Stimulated activated CD8-positive, alpha-beta memory T cell treated with anti-CD3 and anti-CD28 coated beads, Interleukin-2, amount 100 ng/mL, for 48 hours (primary cell): ENCODE results near the gene ZBTB44.

ENCODE experiments used
- DNase-seq, 2 donors: peaks; one replicate each; pipeline ENCODE4 v3.0.0-alpha.2; 2020; ENCODE audit warnings: low read depth in 2 of 2

Gene ZBTB44

DNA sequence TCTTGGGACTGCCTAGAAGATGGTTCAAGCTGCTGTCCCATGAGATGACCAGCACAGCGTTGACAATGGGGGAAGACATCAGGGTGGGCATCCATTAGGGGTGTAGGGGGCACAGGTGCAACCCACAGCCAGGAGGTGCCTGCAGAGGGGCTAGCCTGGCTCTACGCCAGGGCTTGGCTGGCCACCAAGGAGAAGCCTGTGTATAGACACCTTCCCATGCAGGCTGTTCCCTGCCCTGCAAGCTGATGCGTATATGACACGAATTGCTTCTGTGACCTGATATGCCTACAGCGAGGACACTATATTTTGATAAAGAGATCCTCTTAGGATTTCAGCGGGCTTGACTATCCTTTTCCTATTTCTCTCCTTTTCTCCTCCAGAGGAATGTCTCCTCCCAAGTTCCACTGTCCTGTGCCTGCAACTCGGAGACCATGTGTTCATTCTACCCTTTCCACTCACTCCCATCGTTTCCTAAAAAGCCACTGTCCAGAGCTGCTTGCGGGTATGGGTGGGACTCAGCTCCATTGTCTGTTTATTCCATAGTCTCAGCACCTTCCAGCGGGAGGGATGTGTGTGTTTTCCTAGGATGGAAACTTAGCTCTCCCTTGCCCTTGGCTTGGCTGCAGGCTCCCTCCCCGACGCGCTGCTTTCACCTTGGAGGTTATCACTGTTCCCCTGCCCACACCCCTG, 99.0 kb downstream of the ZBTB44 start:
- no peak for DNase-seq

- DNase-seq: no peak
These were observed 99.7 kb downstream of the ZBTB44 start for GRCh38 chr11:130214861-130215530.

DNA sequence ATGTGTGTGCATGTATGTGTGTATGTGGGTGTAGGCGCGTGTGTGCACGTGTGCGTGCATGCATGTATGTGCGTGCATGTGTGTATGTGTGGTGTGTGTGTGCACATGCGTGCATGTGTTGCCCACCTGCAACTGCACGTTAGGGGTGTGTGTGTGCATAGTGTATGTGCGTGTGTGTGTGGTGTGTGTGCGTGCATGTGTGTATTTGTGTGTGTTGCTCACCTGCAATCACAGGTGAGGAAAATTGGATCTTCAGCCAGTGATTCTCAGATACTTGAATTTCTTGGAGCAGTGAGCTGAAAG, 100.8 kb downstream of the ZBTB44 start:
- no peak for DNase-seq

GRCh38 chr11:130213143-130213978, 101.4 kb downstream of the ZBTB44 start:
- peak; percentile 53 to 57 for DNase-seq

DNA sequence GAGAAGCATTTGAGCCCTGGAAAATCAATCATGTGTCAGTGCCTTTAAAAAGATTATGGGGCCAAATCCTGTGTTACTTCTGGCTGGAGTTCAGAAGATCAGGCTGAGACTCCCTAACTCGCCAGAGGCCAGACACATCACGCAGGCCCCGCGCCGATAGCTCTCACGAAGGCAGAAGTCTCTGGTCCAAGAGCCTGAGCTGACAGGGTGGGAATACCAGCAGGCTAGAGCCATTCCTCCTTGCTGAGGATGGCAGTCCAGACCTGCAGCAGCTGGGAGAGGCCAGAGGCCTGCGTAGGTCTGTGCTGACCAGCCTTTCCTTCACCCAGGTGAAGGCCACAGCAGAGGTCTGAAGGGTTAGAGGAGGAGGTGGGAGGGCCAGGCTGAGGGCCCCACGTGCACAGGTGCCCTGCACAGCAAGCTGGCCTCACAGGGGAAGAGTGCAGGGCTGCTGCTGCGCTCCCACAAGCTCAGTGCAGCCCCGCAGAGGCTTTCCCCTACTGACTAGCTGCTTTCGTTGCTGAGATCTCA, 102.2 kb downstream of the ZBTB44 start:
- DNase-seq: no peak

GRCh38 chr11:130211781-130212401, 102.8 kb downstream of the ZBTB44 start:
- DNase-seq: no peak

DNA sequence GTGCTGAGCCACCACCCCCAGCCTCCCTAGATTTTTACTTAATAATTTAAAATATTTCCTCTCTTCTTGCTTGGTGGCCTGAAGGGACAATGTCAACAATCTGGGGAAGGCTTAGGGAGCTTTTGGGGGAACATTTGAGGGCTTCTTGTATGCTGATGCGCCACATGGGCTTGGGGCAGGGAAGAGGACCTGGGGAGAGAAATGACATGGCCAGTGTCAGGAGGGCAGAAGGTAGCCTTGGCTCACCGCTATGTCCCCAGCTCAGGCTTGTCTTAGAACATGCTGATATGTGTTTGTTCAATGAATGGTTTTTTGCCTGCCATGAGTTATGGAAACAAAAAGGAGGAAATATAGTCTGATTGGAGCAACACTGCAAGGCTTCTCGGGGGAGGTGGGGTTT, 103.6 kb downstream of the ZBTB44 start:
- no peak for DNase-seq

DNA sequence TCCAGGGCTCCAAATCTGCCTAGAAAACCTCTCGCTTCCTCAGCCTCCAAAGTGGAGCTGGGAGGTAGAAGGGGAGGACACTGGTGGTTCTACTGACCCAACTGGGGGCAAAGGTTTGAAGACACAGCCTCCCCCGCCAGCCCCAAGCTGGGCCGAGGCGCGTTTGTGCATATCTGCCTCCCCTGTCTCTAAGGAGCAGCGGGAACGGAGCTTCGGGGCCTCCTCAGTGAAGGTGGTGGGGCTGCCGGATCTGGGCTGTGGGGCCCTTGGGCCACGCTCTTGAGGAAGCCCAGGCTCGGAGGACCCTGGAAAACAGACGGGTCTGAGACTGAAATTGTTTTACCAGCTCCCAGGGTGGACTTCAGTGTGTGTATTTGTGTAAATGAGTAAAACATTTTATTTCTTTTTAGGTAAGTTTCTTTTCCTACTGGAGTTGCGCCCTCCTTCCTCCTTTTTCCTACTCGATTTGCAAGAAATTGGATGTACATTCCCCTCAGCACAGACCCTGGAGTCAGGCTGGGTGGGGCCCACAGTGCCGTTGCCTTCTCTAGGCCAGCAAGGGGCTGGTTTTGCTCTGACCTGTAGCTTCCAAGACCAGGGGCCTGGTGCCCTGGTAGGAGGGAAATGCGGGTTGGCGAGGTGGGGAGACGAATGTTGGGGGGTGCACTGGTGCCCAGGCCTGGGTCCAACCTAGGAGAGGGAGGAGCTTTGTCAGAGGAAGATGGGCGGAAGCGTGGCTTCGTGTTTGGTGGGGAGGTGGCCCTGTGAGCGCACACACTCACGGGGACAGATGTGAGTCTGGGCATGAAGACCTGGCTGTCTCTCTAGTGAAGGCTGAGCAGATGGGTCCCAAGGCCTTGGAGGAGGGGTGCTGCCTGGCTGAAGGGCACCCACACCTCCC, 104.5 kb downstream of the ZBTB44 start:
- DNase-seq: no peak

DNA sequence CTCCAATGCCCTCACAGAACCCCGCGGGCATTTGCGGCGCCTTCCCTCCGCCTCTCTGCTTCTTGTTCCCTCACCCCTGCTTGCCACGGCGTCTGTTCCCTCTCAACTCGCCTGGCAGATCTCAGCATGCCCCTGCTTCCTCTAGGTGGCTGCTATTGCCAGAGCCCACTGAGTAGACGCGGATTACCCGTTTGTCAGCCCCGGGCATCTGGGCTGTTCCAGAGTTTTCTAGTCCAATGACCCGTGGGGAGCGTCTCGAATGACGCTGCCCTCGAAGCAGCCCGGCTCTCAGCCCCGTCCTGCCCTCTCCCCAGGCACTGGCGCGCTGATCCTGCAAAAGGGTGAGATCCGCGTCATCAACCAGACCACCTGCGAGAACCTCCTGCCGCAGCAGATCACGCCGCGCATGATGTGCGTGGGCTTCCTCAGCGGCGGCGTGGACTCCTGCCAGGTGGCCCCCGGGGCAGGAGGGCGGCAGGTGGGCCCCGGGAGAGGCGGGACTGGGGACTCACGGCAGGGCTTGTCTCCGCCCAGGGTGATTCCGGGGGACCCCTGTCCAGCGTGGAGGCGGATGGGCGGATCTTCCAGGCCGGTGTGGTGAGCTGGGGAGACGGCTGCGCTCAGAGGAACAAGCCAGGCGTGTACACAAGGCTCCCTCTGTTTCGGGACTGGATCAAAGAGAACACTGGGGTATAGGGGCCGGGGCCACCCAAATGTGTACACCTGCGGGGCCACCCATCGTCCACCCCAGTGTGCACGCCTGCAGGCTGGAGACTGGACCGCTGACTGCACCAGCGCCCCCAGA, 105.4 kb downstream of the ZBTB44 start:
- DNase-seq: no peak

DNA sequence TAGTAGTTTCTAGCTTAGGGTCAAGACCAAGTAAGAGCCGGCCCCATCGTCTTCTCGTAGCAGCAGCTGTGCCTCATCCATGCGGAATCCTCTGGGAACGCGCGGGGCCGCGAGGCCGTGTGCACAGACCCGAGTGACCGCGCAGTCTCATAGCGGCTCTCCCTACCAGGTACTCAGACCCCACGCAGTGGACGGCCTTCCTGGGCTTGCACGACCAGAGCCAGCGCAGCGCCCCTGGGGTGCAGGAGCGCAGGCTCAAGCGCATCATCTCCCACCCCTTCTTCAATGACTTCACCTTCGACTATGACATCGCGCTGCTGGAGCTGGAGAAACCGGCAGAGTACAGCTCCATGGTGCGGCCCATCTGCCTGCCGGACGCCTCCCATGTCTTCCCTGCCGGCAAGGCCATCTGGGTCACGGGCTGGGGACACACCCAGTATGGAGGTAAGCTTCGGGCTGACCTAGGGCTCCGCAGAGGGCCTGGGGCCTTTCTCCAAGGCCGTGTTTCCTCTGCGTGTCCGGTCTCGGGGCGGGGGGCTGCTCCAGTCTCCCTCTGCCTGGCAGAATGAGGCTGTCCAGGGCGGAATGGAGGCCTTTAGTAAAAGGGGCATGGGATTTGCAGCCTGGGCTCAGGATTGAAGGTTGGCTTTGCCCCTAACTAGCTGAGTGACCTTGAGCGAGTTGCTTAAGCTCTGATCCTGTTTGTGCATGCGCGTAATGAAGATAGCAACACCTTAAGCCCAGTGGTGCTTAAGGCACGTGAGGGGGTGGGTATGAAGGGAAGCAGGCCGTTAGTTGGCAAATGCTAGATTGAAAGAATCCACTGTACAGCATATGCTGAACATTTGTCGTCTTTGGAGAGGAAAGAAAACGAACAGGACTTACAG, 106.2 kb downstream of the ZBTB44 start:
- DNase-seq: no peak

DNA sequence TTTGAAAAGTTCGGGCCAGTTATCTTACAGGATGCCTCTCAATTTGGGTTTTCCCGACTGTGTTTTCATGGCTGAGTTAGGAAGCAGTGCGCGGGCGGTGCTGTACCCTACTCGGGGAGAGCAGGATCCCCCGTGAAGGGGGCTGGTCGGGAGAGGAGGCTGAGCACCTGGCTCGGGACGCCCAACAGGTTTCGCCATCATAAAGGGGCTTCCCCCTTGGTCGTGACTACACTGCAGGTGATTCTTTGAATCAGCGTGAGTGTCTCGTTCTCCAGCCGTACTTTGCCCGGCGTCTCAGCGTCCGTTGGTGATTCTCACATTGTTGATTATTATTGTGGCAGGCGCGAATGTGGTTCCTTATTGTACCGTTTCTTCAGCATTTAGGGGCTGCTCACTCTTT, 108.6 kb downstream of the ZBTB44 start:
- no peak for DNase-seq

DNA sequence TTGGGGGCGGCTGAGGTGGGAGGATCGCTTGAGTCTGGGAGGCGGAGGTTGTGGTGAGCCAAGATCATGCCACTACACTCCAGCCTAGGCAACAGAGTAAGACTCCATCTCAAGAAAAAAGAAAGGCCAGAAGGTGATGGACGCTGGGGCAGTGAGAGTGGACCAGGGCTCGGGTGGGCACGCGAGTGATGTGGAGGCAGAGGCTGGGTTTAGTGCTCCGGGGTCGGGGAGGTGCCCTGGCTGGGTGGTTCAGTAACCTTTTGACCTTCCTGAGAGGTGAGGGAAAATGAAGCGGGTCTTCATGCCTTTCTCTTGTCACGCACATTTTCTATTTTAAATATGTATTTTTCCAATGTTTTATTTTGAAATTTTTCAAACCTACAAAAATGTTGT, 110.0 kb downstream of the ZBTB44 start:
- DNase-seq: no peak

DNA sequence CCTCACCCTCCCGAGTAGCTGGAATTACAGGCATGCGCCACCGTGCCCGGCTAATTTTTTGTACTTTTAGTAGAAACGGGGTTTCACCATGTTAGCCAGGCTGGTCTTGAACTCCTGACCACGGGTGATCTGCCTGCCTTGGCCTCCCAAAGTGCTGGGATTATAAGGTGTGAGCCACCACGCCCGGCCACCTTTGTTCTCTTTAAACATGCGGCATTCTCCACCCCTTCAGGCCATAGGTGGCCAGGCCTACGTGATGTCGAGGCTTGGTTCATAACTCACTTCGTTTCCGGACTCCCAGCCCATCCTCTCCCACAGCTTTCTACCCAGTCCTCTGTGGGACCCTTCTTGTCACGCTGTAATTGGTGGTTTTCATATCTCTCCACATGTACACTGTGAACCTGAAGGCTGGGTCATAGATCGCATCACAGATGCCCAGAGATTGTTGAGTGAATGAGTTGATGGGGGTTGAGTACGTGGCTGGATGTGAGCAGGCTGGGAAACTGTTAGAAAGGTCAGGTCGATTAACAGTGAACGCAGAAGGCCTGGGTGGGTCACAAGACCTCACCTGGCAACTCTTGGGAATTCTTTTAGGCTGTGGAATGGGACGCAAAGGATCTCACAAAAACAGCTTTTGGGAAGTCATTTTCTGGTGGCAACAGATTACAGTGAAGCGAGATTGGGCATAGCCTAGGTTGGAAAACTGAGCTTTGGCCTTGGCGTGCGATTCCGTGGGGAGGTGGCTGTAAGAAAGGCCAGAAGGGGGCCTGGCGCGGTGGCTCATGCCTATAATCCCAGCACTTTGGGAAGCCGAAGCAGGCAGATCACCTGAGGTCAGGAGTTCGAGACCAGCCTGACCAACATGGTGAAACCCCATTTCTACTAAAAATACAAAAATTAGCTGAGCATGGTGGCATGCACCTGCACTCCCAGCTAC, 110.7 kb downstream of the ZBTB44 start:
- no peak for DNase-seq

DNA sequence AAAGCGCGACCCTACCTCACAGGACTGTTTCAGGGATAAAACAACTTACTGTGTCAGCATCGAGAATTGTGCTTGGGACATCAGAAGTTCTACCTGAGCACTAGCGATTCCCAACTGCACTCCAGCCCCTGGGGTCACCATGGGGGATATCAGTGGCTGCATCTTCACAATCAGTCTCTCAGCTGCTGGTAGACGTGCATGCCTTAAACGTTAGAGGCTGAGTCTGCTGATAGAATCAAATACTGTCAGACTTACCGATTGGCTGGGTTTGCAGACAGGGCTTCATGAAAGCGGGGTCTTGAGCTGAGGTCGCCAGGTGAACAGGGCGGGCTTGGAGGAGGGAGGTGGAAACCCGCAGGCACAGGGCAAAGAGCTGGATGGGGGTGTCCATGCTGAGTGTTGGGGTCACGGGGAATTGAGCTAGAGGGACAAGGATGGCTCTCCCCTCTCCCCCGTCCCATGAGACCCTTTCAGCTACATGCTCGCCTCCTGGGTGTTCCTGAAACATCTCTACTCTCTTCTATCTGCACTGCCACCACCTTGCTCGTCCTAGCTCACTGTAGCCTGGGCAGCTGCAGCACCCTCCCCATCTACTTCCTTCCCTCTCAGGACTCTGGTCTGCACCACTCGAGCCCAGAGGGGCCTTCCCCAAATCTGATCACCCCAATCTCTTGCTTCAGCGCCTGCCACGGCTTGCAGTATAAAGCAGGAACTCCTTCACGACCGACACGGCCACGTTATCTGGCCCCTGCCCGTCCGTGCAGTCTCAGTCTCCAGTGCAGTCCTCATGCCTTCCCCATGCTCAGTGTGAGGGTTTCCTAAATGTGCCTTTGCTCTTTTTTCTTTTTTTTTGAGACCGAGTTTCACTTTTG, 111.7 kb downstream of the ZBTB44 start:
- no peak for DNase-seq

DNA sequence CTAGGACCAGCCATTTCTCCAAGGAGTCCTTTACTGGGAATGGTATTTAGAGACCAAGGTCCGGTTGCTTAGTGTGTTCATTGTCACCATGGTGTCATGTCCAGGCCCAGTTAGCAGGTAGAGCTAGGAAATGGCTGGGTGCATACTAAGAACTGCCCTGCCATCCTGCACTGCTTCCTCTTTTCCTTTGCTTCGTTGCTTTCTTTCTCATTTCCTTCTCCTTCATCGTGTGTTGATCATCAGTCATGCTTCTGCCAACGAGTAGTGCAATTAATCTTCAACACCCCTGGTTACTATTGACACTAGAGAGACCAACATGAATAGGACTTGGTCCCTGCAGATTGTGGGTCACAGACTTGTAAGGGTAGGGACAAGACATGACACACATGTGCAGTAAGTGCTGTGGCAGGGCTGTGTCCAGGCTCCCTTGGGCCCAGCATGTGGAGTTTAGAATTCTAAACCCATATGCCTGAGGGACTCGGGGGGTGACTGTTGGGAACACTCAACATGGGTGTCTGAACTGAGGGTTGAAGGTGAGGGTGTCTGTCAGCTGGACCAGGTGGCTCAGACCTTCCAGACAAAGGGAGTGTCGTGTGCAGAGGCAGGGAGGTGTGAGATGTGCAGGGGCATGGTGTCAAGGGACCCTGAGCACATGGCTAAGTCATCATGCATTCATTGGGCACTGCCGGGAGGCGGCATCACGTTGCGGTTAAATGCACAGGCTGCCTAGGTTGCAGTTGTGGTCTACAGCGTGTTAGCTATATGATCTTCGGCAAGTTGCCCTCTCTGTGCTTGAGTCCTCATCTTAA, 112.5 kb downstream of the ZBTB44 start:
- DNase-seq: no peak

DNA sequence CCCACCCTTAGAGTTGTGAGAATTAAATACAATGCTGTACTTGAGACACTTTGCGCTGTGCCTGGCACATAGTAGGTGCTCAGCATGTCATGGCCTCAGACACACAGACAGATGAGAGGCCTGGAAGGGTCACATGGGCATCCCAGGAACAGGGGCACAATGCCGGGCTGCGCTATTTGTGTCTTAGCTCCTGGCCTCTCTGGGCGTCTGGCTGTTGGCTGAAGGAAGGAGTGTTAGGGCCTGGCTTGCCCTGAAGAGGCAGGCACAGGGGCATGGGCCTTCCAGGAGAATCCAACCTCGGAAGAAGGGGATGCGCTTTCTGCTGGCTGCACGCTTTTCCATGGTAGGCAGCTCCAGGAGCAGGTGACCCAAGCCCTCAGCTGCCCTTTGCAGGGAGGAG, 113.7 kb downstream of the ZBTB44 start:
- DNase-seq: no peak
